ENCODE results near the gene NDUFS1.
"Not testable (repeated sequence)": the region's sequence is repeated elsewhere in the genome, so short reads cannot be mapped to it uniquely, and the experiment has no call there.

The NDUFS1 gene

GRCh38 chr2:206198677-206199076, 39.4 kb upstream of the NDUFS1 start:
- no peak for TF ChIP-seq CTCF (conservative IDR thresholded peaks at IDR 0.05; ENCODE audit: low read length)
- peak; percentile 67 for DNase-seq (ENCODE audit: low read depth)
- H3K4me3 ChIP-seq (ENCODE audit: low read length): no peak overlapping the region

- no peak overlapping the region for H3K4me3 ChIP-seq (ENCODE audit: low read length)
- no peak for DNase-seq (ENCODE audit: low read depth)
- no peak for TF ChIP-seq CTCF (conservative IDR thresholded peaks at IDR 0.05; ENCODE audit: low read length)
These were observed 34.6 kb upstream of the NDUFS1 start for GRCh38 chr2:206193671-206194357.

- TF ChIP-seq CTCF (conservative IDR thresholded peaks at IDR 0.05; ENCODE audit: low read length): no peak
- DNase-seq (ENCODE audit: low read depth): no peak
- no peak overlapping the region for H3K4me3 ChIP-seq (ENCODE audit: low read length)
These were observed 32.9 kb upstream of the NDUFS1 start for GRCh38 chr2:206192157-206192556.

DNA sequence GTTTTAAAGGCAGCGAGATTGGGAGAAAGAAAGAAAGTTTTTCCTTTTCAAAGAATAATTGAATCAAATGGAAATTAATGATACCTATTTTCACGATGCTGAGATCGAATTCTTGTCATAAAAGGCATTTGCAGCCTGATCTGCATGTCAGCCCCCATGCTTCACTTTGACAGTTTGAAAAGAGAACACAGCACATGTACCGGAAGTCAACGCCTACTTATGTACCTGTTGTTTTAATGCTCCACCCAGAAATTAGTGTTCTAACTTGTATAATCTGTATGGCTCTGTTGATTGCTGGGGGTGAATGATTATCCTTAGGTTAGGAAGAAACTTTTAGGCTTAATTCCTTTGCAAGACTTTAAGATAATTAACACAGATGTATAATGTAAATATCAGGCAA, 31.4 kb upstream of the NDUFS1 start:
- no peak for TF ChIP-seq CTCF (conservative IDR thresholded peaks at IDR 0.05; ENCODE audit: low read length)
- DNase-seq (ENCODE audit: low read depth): no peak
- H3K4me3 ChIP-seq (ENCODE audit: low read length): no peak overlapping the region

DNA sequence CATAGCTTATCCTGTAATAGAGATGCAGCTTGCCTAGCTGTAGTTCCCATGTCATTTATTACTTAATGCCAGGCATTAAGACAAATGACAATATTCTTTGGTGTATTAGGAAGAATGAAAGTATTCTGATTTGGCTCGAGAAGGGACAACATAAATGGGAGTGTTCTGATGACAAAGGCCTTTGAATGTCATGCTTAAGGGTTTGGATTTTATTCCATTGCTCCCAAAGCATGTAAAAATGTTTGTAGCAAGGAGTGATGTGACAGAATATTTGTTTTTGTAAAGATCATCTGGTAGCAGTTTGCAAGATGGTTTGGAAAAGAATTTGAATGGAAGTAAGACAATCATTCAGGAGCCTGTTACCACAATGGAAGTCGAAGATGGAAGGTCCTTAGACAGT, 30.9 kb upstream of the NDUFS1 start:
- no peak for TF ChIP-seq CTCF (conservative IDR thresholded peaks at IDR 0.05; ENCODE audit: low read length)
- no peak overlapping the region for H3K4me3 ChIP-seq (ENCODE audit: low read length)
- no peak for DNase-seq (ENCODE audit: low read depth)

- no peak for TF ChIP-seq CTCF (conservative IDR thresholded peaks at IDR 0.05; ENCODE audit: low read length)
- H3K4me3 ChIP-seq (ENCODE audit: low read length): no peak overlapping the region
- DNase-seq (ENCODE audit: low read depth): no peak
These were observed 30.4 kb upstream of the NDUFS1 start for GRCh38 chr2:206189691-206190090.

- DNase-seq (ENCODE audit: low read depth): not testable (repeated sequence)
These were observed 22.3 kb upstream of the NDUFS1 start for GRCh38 chr2:206181526-206181925.

DNA sequence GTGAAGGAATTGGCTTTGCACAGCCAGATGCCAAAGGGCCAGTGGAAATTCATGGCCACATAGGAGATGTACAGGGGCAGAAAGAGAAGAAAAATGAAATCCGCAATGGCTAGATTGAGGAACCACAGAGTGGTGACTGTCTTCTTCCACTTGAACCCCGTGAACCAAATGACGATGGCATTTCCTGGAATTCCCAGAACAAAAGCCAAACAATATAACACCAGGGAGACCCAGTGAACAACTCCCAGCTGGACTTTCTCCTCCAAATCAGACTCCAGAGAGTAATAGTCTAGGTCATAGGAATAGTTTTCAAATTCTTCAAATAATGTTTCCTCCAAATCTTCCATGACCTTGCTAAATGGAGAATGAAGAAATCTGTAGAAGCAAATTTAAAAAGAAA, 17.7 kb upstream of the NDUFS1 start:
- no peak overlapping the region for H3K4me3 ChIP-seq (ENCODE audit: low read length)
- no peak for TF ChIP-seq CTCF (conservative IDR thresholded peaks at IDR 0.05; ENCODE audit: low read length)
- no peak for DNase-seq (ENCODE audit: low read depth)

More at GRCh38 chr2:206181526-206181925, 22.3 kb upstream of the NDUFS1 start:
- H3K4me3 ChIP-seq (ENCODE audit: low read length): not testable (repeated sequence)

All from AG10803 (cell line).